Heart right ventricle (tissue), 16 donors: ENCODE results near the gene CEP290. TPM values are rescaled to one million over a fixed set of nuclear protein-coding genes. Genes with fewer than 3 reads are reported as not detected.

Experiments
- ATAC-seq, 8 donors: fragments of 200-7000 bp; cut with Tn5 transposase; one replicate each; pipeline ENCODE4 v1.9.1; 2020; ENCODE audit warnings: mild to moderate bottlenecking in 8 of 8, moderate library complexity in 8 of 8, moderate number of reproducible peaks in 1 of 8
- DNase-seq, 2 donors: peaks; one replicate each; pipeline ENCODE4 v3.0.0-alpha.2; 2020
- H3K27ac ChIP-seq, 10 donors: fragments of 200-600 bp; sonication (generic) in 2 of 10; one replicate each; pipeline versions ENCODE4 v1.5.0 to v1.8.0; 2020 to 2022; ENCODE audit warnings: mild to moderate bottlenecking in 3 of 10
- H3K27me3 ChIP-seq, 7 donors: fragments of 200-600 bp; one replicate each; pipeline ENCODE4 v1.8.0; 2021 to 2022; ENCODE audit warnings: mild to moderate bottlenecking in 2 of 7
- H3K36me3 ChIP-seq, 9 donors: fragments of 200-600 bp; sonication (generic) in 1 of 9; one replicate each; pipeline versions ENCODE4 v1.5.0 to v1.8.0; 2020 to 2022; ENCODE audit warnings: mild to moderate bottlenecking in 2 of 9
- H3K4me1 ChIP-seq, 9 donors: fragments of 200-600 bp; sonication (generic) in 1 of 9; one replicate each; pipeline versions ENCODE4 v1.5.0 to v1.8.0; 2020 to 2022; ENCODE audit warnings: mild to moderate bottlenecking in 4 of 9
- H3K4me3 ChIP-seq, 10 donors: fragments of 200-600 bp; sonication (generic) in 2 of 10; one replicate each; pipeline versions ENCODE4 v1.5.0 to v1.8.0; 2020 to 2022; ENCODE audit warnings: mild to moderate bottlenecking in 7 of 10, moderate library complexity in 2 of 10
- H3K9me3 ChIP-seq, 11 donors: fragments of 200-600 bp in 10 of 11; sonication (generic) in 2 of 11; one replicate each; pipeline versions ENCODE4 v1.5.0 to v1.8.0; 2013 to 2022; ENCODE audit warnings: mild to moderate bottlenecking in 2 of 11, control low read depth in 1 of 11, moderate library complexity in 1 of 11
- CTCF ChIP-seq, 9 donors: fragments of 200-600 bp; sonication (generic) in 2 of 9; IDR thresholded peaks; one replicate each; pipeline versions ENCODE4 v1.5.0 to v1.8.0; 2021 to 2022; ENCODE audit warnings: antibody characterized with exemption in 9 of 9, mild to moderate bottlenecking in 5 of 9, moderate library complexity in 1 of 9
- WGBS, 2 donors: extraction: QIAGEN DNeasy Blood & Tissue Kit; methylation state at CpG; one replicate each; pipeline ENCODE4 v1.1.7; 2013; ENCODE audit warnings: inconsistent platforms in 1 of 2; 5-methylcytosine and 5-hydroxymethylcytosine counted together
- intact Hi-C, 10 donors: fragments of 100-400 bp; cut with DNase I; formaldehyde crosslinking; loops; one replicate each; pipeline versions ENCODE4 v1.11.1 to v1.14.2; 2022
- polyA plus RNA-seq, 2 donors: library from polyadenylated mRNA; stranded (reverse); fragments of 200-250 nt; gene quantifications; one replicate each; pipeline ENCODE4 v1.2.3, GENCODE V29; 2013
- total RNA-seq, 10 donors: library from RNA; stranded (reverse); fragmentation: NEBNext Ultra II Directional in 3 of 10; extraction: Animal tissue kit (Norgen Biotek cat#: 25700) in 3 of 10; gene quantifications; one replicate each; pipeline versions ENCODE4 v1.2.1 to v1.2.4, GENCODE V29; 2021 to 2023
- donor health status: Arrhythmogenic right ventricular cardiomyopathy.
- donor health status: ischemic (EF 13 %, LVEDD 7.1; RV severe dilation, severe dysfunction).
- donor health status: healthy with polysubstance abuse.
- donor health status: DM: no; HTN: yes; CAD: no.
- donor health status: DM: no; HTN: no; CAD: no.
- donor health status: ischemic (EF 25% LVEDD 6.9; RV normal size, moderate dysfunction).
- donor health status: ischemic (EF 25% LVEDD 5.7; RV mildly dilated, moderate dysfunction).
- donor health status: healthy.
- donor health status: DM: yes; HTN: yes; CAD: no.
- donor health status: Ischemic cardiomyopathy.
- donor health status: ischemic (EF 35%, LVEDD 5.7; RV mildly dilated, moderate dysfunction).
- donor health status: nonischemic (EF 11% LVEDD 7.7; RV severe dilation, severe dysfunction).
- donor health status: DM: yes; HTN: yes; CAD: no.
- donor health status: PGD.
- donor health status: ischemic (EF 29% LVEDD 5.4; RV normal size, mild dysfunction).
- donor health status: nonischemic (EF 23%, LVEDD 6.1; RV moderate dilation, normal function).

The CEP290 gene
- total and polyA plus RNA-seq, 12 donors: 2.6 to 10.9 (median 7.7) TPM

- Histone ChIP-seq H3K27me3 (no peaks in the 10 kb centered on the region), H3K4me1 (peaks cover 0 to 13% (median 0%) of the 10 kb centered on the region in 9 donors), H3K27ac (no peak overlapping the region), H3K36me3 (peaks cover 0 to 75% (median 0%) of the 10 kb centered on the region in 9 donors), H3K4me3 (no peak overlapping the region), H3K9me3 (no peaks in the 10 kb centered on the region)
- intact Hi-C loops: loop anchor here in 1 of 10 donors (1.0 kb wide), 1 partner anchor 20 kb away; no protein-coding TSS in a partner anchor
- no peak for TF ChIP-seq CTCF (IDR thresholded peaks at IDR 0.05)
- ATAC-seq: no peak
- DNase-seq: no peak
- WGBS, 2 donors: 88 to 92% methylated on average over 2 of the region's 2 CpGs
Observed at GRCh38 chr12:88056571-88056970, 85.3 kb downstream of the CEP290 start.

- Histone ChIP-seq H3K9me3 (no peaks in the 10 kb centered on the region), H3K27ac (no peak overlapping the region), H3K4me1 (no peaks in the 10 kb centered on the region), H3K4me3 (no peak overlapping the region), H3K36me3 (peaks cover 0 to 85% (median 20%) of the 10 kb centered on the region in 9 donors), H3K27me3 (no peaks in the 10 kb centered on the region)
- 91% methylated on average over 1 of the region's 1 CpG for WGBS, 2 donors
- TF ChIP-seq CTCF (IDR thresholded peaks at IDR 0.05): peak in 7 of 9 donors; percentile 22 to 55 (median 42)
- ATAC-seq (peak in 1 of 8 donors; percentile 63), DNase-seq (no peak)
- intact Hi-C loops: no loop called here
Observed at GRCh38 chr12:88052686-88053085, 89.2 kb downstream of the CEP290 start.

- H3K36me3 ChIP-seq: peaks cover 0 to 74% (median 41%) of the 10 kb centered on the region in 9 donors
Observed at GRCh38 chr12:88044035-88044434, 97.9 kb downstream of the CEP290 start.

GRCh38 chr12:88037770-88038169, 104.1 kb downstream of the CEP290 start:
- no peaks in the 10 kb centered on the region for H3K9me3 ChIP-seq
- H3K4me1 ChIP-seq: peaks cover 0 to 39% (median 22%) of the 10 kb centered on the region in 9 donors
- H3K27me3 ChIP-seq: no peaks in the 10 kb centered on the region
- H3K4me3 ChIP-seq: no peak overlapping the region
- H3K36me3 ChIP-seq: peaks cover 0 to 12% (median 0%) of the 10 kb centered on the region in 9 donors
- ATAC-seq (no peak), DNase-seq (no peak)
- no peak for TF ChIP-seq CTCF (IDR thresholded peaks at IDR 0.05)
- intact Hi-C loops: no loop called here
- WGBS, 2 donors: 86 to 91% methylated on average over 1 of the region's 1 CpG
- no peak overlapping the region for H3K27ac ChIP-seq

More at GRCh38 chr12:88044035-88044434, 97.9 kb downstream of the CEP290 start:
- H3K27ac ChIP-seq: no peak overlapping the region
- no peak overlapping the region for H3K4me3 ChIP-seq
- no peak for TF ChIP-seq CTCF (IDR thresholded peaks at IDR 0.05)
- peaks cover 0 to under 1% (median 0%) of the 10 kb centered on the region in 9 donors for H3K4me1 ChIP-seq
- intact Hi-C loops: no loop called here
- H3K9me3 ChIP-seq: no peaks in the 10 kb centered on the region
- H3K27me3 ChIP-seq: no peaks in the 10 kb centered on the region
- ATAC-seq (no peak), DNase-seq (no peak)
- 96 to 97% methylated on average over 5 of the region's 5 CpGs for WGBS, 2 donors
